GM18505 (cell line): Measurements from ENCODE around the gene KIAA0040.
"Not testable (repeated sequence)": the region's sequence is repeated elsewhere in the genome, so short reads cannot be mapped to it uniquely, and the experiment has no call there.

Experiments used
- ATAC-seq: cut with Tn5 transposase; IDR thresholded peaks from one replicate; pipeline ENCODE4 v1.9.1; 2021; ENCODE audit not compliant: unreplicated experiment
- POLR2A ChIP-seq: IDR thresholded peaks from 4 replicates; pipeline ENCODE4 v1.6.1; 2011; ENCODE audit warnings: borderline replicate concordance; ENCODE audit not compliant: insufficient read depth, insufficient read length; ENCODE audit errors: extremely low read depth

The KIAA0040 gene

GRCh38 chr1:175130649-175131045, 61.9 kb downstream of the KIAA0040 start:
- no peak for ATAC-seq
- TF ChIP-seq POLR2A, result no peak

GRCh38 chr1:175129997-175130648, 62.5 kb downstream of the KIAA0040 start:
- TF ChIP-seq POLR2A, result no peak
- ATAC-seq, result no peak

- ATAC-seq, result no peak
- TF ChIP-seq POLR2A, result no peak
Observed at GRCh38 chr1:175129644-175129996, 63.0 kb downstream of the KIAA0040 start.

- TF ChIP-seq POLR2A, result no peak
- no peak for ATAC-seq
Observed at GRCh38 chr1:175129182-175129581, 63.4 kb downstream of the KIAA0040 start.

GRCh38 chr1:175128523-175128922, 64.1 kb downstream of the KIAA0040 start:
- TF ChIP-seq POLR2A, result no peak
- no peak for ATAC-seq

- TF ChIP-seq POLR2A, result no peak
- ATAC-seq, result no peak
Observed at GRCh38 chr1:175127565-175127964, 65.0 kb downstream of the KIAA0040 start.

GRCh38 chr1:175126347-175126746, 66.2 kb downstream of the KIAA0040 start:
- no peak for TF ChIP-seq POLR2A
- ATAC-seq, result no peak

GRCh38 chr1:175124861-175125260, 67.7 kb downstream of the KIAA0040 start:
- ATAC-seq, result no peak
- no peak for TF ChIP-seq POLR2A

- TF ChIP-seq POLR2A, result no peak
- ATAC-seq, result no peak
Observed at GRCh38 chr1:175120511-175120910, 72.1 kb downstream of the KIAA0040 start.

- TF ChIP-seq POLR2A, result no peak
Observed at GRCh38 chr1:175118375-175119367, 73.9 kb downstream of the KIAA0040 start.

GRCh38 chr1:175116903-175117302, 75.7 kb downstream of the KIAA0040 start:
- ATAC-seq, result no peak
- TF ChIP-seq POLR2A, result no peak

More at GRCh38 chr1:175118375-175119367, 73.9 kb downstream of the KIAA0040 start:
- ATAC-seq, result no peak

GRCh38 chr1:175116210-175116798, 76.3 kb downstream of the KIAA0040 start:
- TF ChIP-seq POLR2A, result no peak
- no peak for ATAC-seq

- no peak for TF ChIP-seq POLR2A
- ATAC-seq, result no peak
Observed at GRCh38 chr1:175114996-175115395, 77.6 kb downstream of the KIAA0040 start.

- not testable (repeated sequence) for ATAC-seq
Observed at GRCh38 chr1:175108331-175108820, 84.2 kb downstream of the KIAA0040 start.
